Measurements from ENCODE around the gene CBX8.

CBX8 gene

DNA sequence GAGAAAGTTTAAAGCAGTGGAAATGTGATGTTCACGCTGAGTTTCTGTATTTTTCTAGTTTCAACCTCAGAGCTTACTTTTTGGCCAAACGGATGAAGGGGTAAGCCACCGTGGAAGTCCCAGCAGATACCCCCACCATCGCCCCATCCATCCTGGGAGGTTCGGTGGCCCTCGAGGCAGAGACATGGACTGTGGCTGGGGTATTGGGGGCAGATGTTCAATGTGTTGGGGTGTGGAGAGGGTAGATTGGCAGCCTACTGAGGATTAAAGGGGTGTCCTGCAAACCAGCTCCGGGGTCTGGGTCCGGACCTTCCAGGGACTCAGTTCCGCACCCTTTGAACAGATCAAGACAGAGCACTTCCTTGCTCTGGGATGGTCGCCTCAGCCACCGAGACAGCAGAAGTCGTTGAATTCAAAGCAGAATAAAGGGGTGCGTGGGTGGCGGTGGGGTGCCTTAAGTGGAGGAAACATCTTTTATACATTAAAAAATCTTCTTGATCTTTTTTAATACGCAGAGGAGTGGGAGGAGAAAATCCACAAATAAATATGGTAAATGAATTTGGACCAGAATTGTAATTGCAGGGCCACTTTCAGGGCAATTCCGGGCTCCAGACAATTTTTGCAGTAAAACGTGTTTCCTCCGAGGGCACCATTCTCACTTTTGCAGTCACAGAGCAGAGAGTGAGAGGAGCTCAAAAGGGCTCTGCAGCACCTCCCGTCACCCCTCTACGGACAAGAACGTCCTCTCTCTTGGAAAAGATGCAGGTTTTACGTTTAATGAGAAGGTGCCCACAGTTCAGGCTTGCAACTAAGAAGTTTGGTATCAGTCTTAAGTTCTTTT is 8.2 kb upstream of the CBX8 start:
- TF ChIP-seq CTCF (IDR thresholded peaks at IDR 0.05; ENCODE audit: low read depth, low read length), result no peak
- no peak for TF ChIP-seq MYC (IDR thresholded peaks at IDR 0.05; ENCODE audit: low read depth, low read length)
- DNase-seq (ENCODE audit: low read depth), result no peak
- H3K4me3 ChIP-seq (ENCODE audit: low read depth, low read length), result no peak overlapping the region

- no peak overlapping the region for H3K4me3 ChIP-seq (ENCODE audit: low read depth, low read length)
- TF ChIP-seq CTCF (IDR thresholded peaks at IDR 0.05; ENCODE audit: low read depth, low read length) (no peak), MYC (IDR thresholded peaks at IDR 0.05; ENCODE audit: low read depth, low read length) (peak; percentile 63), POLR2A (IDR thresholded peaks at IDR 0.05; ENCODE audit: extremely low read depth, insufficient read length) (peak; percentile 48)
- TF ChIP-seq, protein P1, sequence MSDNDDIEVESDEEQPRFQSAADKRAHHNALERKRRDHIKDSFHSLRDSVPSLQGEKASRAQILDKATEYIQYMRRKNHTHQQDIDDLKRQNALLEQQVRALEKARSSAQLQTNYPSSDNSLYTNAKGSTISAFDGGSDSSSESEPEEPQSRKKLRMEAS (IDR thresholded peaks at IDR 0.05; ENCODE audit: low read depth, low read length), result peak; percentile 60
- DNase-seq (ENCODE audit: low read depth), result peak; percentile 80
These were observed 7.3 kb upstream of the CBX8 start for GRCh38 chr17:79803997-79804855.

DNA sequence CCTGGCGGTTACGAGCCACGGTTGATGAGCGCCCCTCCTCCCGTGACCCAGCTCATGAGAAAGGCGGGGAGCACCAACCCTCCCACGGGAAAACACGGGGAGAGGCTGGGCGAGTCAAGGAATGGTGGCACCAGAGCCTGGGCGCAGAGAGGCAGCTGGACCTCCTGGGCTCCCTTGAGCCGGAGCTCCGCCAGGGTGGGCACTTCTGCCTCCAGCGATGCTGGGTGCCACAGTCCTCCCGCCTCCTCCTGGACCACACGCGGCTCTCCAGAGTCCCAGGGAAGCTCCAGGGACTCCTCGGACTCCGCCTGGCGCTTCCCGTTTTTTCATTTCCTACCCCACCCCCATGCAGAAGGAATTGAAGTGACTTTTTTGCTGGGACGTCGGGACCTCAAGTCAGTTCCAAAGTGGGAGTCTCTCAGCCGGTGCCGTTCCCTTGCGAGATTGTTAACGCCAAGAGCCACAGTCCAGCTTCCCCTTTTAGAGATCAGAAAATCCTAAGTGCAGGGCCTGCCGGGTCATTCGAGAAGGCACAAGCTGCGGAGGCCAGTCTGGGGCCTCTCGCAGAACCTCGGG is 6.6 kb upstream of the CBX8 start:
- H3K4me3 ChIP-seq (ENCODE audit: low read depth, low read length), result no peak overlapping the region
- DNase-seq (ENCODE audit: low read depth), result peak; percentile 76
- no peak for TF ChIP-seq MYC (IDR thresholded peaks at IDR 0.05; ENCODE audit: low read depth, low read length)
- TF ChIP-seq CTCF (IDR thresholded peaks at IDR 0.05; ENCODE audit: low read depth, low read length), result no peak
- TF ChIP-seq POLR2A (IDR thresholded peaks at IDR 0.05; ENCODE audit: extremely low read depth, insufficient read length), result no peak
- TF ChIP-seq, protein P1 (IDR thresholded peaks at IDR 0.05; ENCODE audit: low read depth, low read length), result no peak

GRCh38 chr17:79802736-79803420 is 6.0 kb upstream of the CBX8 start:
- H3K4me3 ChIP-seq (ENCODE audit: low read depth, low read length), result no peak overlapping the region
- no peak for DNase-seq (ENCODE audit: low read depth)
- no peak for TF ChIP-seq CTCF (IDR thresholded peaks at IDR 0.05; ENCODE audit: low read depth, low read length)
- TF ChIP-seq POLR2A (IDR thresholded peaks at IDR 0.05; ENCODE audit: extremely low read depth, insufficient read length), result no peak
- TF ChIP-seq, protein P1 (IDR thresholded peaks at IDR 0.05; ENCODE audit: low read depth, low read length), result no peak
- TF ChIP-seq MYC (IDR thresholded peaks at IDR 0.05; ENCODE audit: low read depth, low read length), result no peak

DNA sequence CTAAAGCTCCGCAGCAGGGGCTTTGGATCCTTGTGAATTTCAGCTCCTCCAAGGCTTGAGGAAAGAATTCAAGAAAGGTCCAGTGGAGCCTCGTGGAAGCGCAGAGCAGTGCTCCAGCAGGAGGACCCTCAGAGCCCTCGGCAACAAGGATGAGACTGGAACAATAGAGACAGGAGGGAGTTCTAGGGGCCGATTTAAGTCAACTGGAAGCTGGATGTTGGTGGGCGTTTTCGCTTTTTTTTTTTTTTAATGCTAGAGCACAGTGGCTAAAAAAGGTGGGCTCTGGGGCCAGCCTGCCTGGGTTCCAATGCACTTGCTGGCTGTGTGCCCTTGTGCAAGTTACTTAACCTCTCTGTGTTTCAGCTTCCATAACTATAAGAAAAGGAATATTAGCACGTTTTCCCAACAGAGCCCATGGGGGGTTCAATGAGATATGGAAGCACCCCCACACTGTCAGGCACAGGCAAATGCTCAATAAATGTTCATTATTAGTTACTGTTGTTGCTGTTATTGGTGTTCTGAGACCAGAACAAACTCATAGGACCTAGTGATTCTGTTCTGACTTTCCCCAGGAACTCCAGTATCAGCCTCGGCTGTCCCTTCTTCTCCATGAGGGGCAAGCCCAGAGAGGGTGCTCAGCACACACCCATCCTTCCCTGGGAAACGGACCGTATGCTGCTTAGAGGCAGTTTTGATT is 5.3 kb upstream of the CBX8 start:
- DNase-seq (ENCODE audit: low read depth), result no peak
- H3K4me3 ChIP-seq (ENCODE audit: low read depth, low read length), result no peak overlapping the region
- TF ChIP-seq CTCF (IDR thresholded peaks at IDR 0.05; ENCODE audit: low read depth, low read length) (no peak), MYC (IDR thresholded peaks at IDR 0.05; ENCODE audit: low read depth, low read length) (no peak), POLR2A (IDR thresholded peaks at IDR 0.05; ENCODE audit: extremely low read depth, insufficient read length) (no peak)
- TF ChIP-seq, protein P1 (IDR thresholded peaks at IDR 0.05; ENCODE audit: low read depth, low read length), result no peak
